NB4 (cell line): Measurements from ENCODE around the gene MEGF6.

ENCODE experiments used
- CTCF ChIP-seq: IDR thresholded peaks from one replicate; pipeline ENCODE4 v1.5.1; 2012; ENCODE audit warnings: low read depth, low read length
- POLR2A ChIP-seq: IDR thresholded peaks from 2 replicates; pipeline ENCODE4 v1.6.1; 2011; ENCODE audit warnings: mild to moderate bottlenecking; ENCODE audit not compliant: insufficient read length; ENCODE audit errors: extremely low read depth

- TF ChIP-seq POLR2A (no peak), CTCF (no peak)
These were observed 166.6 kb downstream of the MEGF6 start for GRCh38 chr1:3444736-3445135.
